Chondrocyte (in vitro differentiated cells): ENCODE results near the gene TTC29. TPM values are rescaled to one million over a fixed set of nuclear protein-coding genes. Genes with fewer than 3 reads are reported as not detected.

Source experiments
- DNase-seq: peaks from one replicate; pipeline ENCODE4 v3.0.0; 2021; ENCODE audit warnings: mixed read lengths, low spot score
- H3K27ac Mint-ChIP-seq: one replicate; pipeline ENCODE4 v1.8.0; 2021; ENCODE audit warnings: mild to moderate bottlenecking, moderate library complexity, mixed read lengths; ENCODE audit not compliant: unreplicated experiment
- H3K27me3 Mint-ChIP-seq: 2 replicates; pipeline ENCODE4 v1.8.0; 2021; ENCODE audit warnings: low read depth, mixed read lengths
- H3K36me3 Mint-ChIP-seq: 2 replicates; pipeline ENCODE4 v1.8.0; 2021; ENCODE audit warnings: low read depth, mixed read lengths
- H3K4me1 Mint-ChIP-seq: 2 replicates; pipeline ENCODE4 v1.8.0; 2021; ENCODE audit warnings: low read depth, mild to moderate bottlenecking, mixed read lengths
- H3K4me3 Mint-ChIP-seq: one replicate; pipeline ENCODE4 v1.8.0; 2021; ENCODE audit warnings: mild to moderate bottlenecking, moderate library complexity, mixed read lengths; ENCODE audit not compliant: unreplicated experiment
- H3K9me3 Mint-ChIP-seq: 2 replicates; pipeline ENCODE4 v1.8.0; 2021; ENCODE audit warnings: low read depth, mixed read lengths
- CTCF ChIP-seq: fragments of 200-600 bp; sonication (generic); IDR thresholded peaks from 2 replicates; pipeline ENCODE4 v1.5.0; 2021; ENCODE audit warnings: antibody characterized with exemption, mild to moderate bottlenecking, moderate library complexity
- total RNA-seq: library from RNA; stranded (reverse); gene quantifications from 3 replicates; pipeline ENCODE4 v1.2.1, GENCODE V29; 2021

TTC29 gene
- total RNA-seq, 1 donor from 2014 or later: 0.20 TPM

- peaks cover 11% of the 10 kb centered on the region for H3K27me3 Mint-ChIP-seq
- peaks cover 9% of the 10 kb centered on the region for H3K4me1 Mint-ChIP-seq
Observed at GRCh38 chr4:146959692-146960091, 14.0 kb upstream of the TTC29 start.

DNA sequence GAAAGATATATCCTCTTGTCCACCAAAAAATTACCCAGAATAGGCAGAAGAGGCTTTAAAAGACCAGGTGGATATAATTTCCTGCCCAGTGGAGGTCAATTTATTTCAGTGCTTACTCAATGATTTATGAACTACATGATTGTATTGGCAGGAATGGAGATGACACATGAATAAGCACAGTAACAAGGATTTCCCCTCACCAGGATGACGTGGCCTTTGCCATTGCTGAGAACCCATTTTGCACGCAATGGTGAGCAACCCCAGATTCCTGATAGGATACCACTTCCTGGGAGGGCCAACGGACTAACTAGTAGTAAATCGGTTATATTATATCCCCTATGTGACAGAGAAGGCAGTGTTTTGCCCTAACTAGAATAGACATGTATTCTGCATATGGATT lies 11.6 kb upstream of the TTC29 start:
- Mint-ChIP-seq H3K9me3 (no peaks in the 10 kb centered on the region), H3K36me3 (no peaks in the 10 kb centered on the region), H3K27ac (no peak overlapping the region), H3K4me3 (no peak overlapping the region), H3K4me1 (peaks cover 9% of the 10 kb centered on the region), H3K27me3 (peaks cover 16% of the 10 kb centered on the region)
- no peak for DNase-seq
- TF ChIP-seq CTCF: no peak

More at GRCh38 chr4:146959692-146960091, 14.0 kb upstream of the TTC29 start:
- H3K4me3 Mint-ChIP-seq: no peak overlapping the region
- H3K9me3 Mint-ChIP-seq: no peaks in the 10 kb centered on the region
- no peak for TF ChIP-seq CTCF
- DNase-seq: no peak
- no peaks in the 10 kb centered on the region for H3K36me3 Mint-ChIP-seq
- no peak overlapping the region for H3K27ac Mint-ChIP-seq

DNA sequence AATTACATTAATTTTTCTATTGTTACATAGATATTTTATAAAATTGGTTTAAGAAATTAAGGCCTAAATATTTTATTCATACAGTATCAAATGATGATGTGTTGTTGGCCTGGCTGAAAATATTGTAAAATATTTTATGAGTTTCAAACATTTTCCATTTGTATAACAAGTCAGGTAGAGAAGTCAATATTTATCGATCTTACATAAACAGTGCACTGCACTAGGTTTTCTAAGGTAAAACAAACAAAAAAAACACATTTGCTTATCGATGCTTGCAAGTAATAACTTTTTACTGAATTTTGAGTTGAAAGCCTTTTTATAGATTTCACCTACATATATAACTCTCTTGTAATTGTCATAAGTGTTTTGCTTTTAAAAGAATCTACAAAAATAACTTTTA lies 7.2 kb upstream of the TTC29 start:
- no peak for DNase-seq
- Mint-ChIP-seq H3K27ac (no peak overlapping the region), H3K9me3 (no peaks in the 10 kb centered on the region), H3K4me1 (no peaks in the 10 kb centered on the region), H3K4me3 (no peak overlapping the region), H3K36me3 (no peaks in the 10 kb centered on the region), H3K27me3 (peaks cover 31% of the 10 kb centered on the region)
- no peak for TF ChIP-seq CTCF

DNA sequence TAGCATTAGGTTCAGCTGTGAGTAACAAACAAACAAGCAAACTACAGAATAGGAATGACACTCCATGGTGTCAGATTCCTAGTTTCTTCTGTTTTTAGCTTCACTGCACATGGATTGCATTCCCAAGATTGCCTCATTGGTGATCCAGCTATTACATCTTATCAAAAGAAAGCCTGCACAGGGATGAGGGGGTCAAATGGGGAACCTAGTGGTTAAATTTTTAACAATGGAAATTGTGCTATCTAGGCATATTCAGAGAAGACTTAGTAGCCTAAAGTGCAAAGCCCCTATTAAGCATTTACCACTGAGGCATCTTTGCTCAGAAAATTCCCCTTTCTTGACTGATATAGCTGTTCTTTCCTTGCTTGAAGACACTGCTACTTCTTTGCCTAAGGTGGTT lies 3.9 kb upstream of the TTC29 start:
- H3K27me3 Mint-ChIP-seq: peaks cover 27% of the 10 kb centered on the region
- H3K9me3 Mint-ChIP-seq: no peaks in the 10 kb centered on the region
- H3K4me1 Mint-ChIP-seq: peaks cover 15% of the 10 kb centered on the region
- no peak overlapping the region for H3K4me3 Mint-ChIP-seq
- no peak for TF ChIP-seq CTCF
- H3K36me3 Mint-ChIP-seq: no peaks in the 10 kb centered on the region
- DNase-seq: no peak
- H3K27ac Mint-ChIP-seq: no peak overlapping the region

GRCh38 chr4:146943691-146944375 lies 1.8 kb downstream of the TTC29 start:
- peaks cover 15% of the 10 kb centered on the region for H3K4me1 Mint-ChIP-seq
- no peaks in the 10 kb centered on the region for H3K36me3 Mint-ChIP-seq
- H3K27me3 Mint-ChIP-seq: peaks cover 30% of the 10 kb centered on the region
- H3K27ac Mint-ChIP-seq: no peak overlapping the region
- H3K9me3 Mint-ChIP-seq: peaks cover 7% of the 10 kb centered on the region
- DNase-seq: no peak
- TF ChIP-seq CTCF: no peak
- H3K4me3 Mint-ChIP-seq: no peak overlapping the region
